GM23338 (cell line): ENCODE data around the gene IL1F10. TPM values are rescaled to one million over a fixed set of nuclear protein-coding genes. Genes with fewer than 3 reads are reported as not detected.

Experiments used
- ATAC-seq: fragments of 200-7000 bp; cut with Tn5 transposase; 3 replicates; pipeline ENCODE4 v1.9.1; 2020
- DNase-seq: peaks from one replicate; pipeline ENCODE4 v3.0.0-alpha.2; 2015; ENCODE audit warnings: low spot score
- H2AFZ ChIP-seq: fragments of 200-600 bp; sonication (generic); 2 replicates; pipeline ENCODE4 v1.8.0; 2016; ENCODE audit warnings: antibody characterized with exemption, mild to moderate bottlenecking, moderate library complexity
- H3F3A ChIP-seq: fragments of 200-600 bp; sonication (generic); replicated peaks from 2 replicates; pipeline ENCODE4 v1.8.0; 2017; ENCODE audit warnings: antibody characterized with exemption, mixed run types, low read depth
- H3K27ac ChIP-seq: fragments of 200-600 bp; sonication (generic); 2 replicates; pipeline ENCODE4 v1.6.1; 2016; ENCODE audit warnings: low read depth
- H3K27me3 ChIP-seq: fragments of 200-600 bp; sonication (generic); 2 replicates; pipeline ENCODE4 v1.8.0; 2016; ENCODE audit warnings: mild to moderate bottlenecking, mixed run types, moderate library complexity; ENCODE audit not compliant: insufficient read depth
- H3K36me3 ChIP-seq: fragments of 200-600 bp; sonication (generic); 2 replicates; pipeline ENCODE4 v1.8.0; 2016; ENCODE audit warnings: mild to moderate bottlenecking; ENCODE audit not compliant: insufficient read depth
- H3K4me1 ChIP-seq: fragments of 200-600 bp; sonication (generic); 2 replicates; pipeline ENCODE4 v1.8.0; 2016; ENCODE audit warnings: mild to moderate bottlenecking, moderate library complexity; ENCODE audit not compliant: insufficient read depth
- H3K4me2 ChIP-seq: fragments of 200-600 bp; sonication (generic); 2 replicates; pipeline ENCODE4 v1.7.1; 2017; ENCODE audit warnings: mixed run types
- H3K4me3 ChIP-seq: fragments of 200-600 bp; sonication (generic); 2 replicates; pipeline ENCODE4 v1.6.1; 2016; ENCODE audit warnings: mixed run types
- H3K79me2 ChIP-seq: fragments of 200-600 bp; sonication (generic); replicated peaks from 2 replicates; pipeline ENCODE4 v1.8.0; 2017; ENCODE audit warnings: mild to moderate bottlenecking; ENCODE audit not compliant: insufficient read depth
- H3K9me2 ChIP-seq: fragments of 200-600 bp; sonication (generic); 2 replicates; pipeline ENCODE4 v1.8.0; 2017; ENCODE audit not compliant: insufficient read depth
- H4K20me1 ChIP-seq: fragments of 200-600 bp; sonication (generic); replicated peaks from 2 replicates; pipeline ENCODE4 v1.8.0; 2017; ENCODE audit warnings: mild to moderate bottlenecking; ENCODE audit not compliant: insufficient read depth
- H3K27ac Mint-ChIP-seq: 2 replicates; pipeline ENCODE4 v1.8.0; 2020; ENCODE audit warnings: inconsistent platforms, mild to moderate bottlenecking, moderate library complexity, mixed read lengths
- H3K27me3 Mint-ChIP-seq: 3 replicates; pipeline ENCODE4 v1.8.0; 2022; ENCODE audit warnings: low read depth, mild to moderate bottlenecking, moderate library complexity, mixed read lengths, inconsistent platforms; ENCODE audit not compliant: insufficient read depth, poor library complexity
- H3K36me3 Mint-ChIP-seq: 3 replicates; pipeline ENCODE4 v1.8.0; 2021; ENCODE audit warnings: low read depth, mild to moderate bottlenecking, inconsistent platforms, moderate library complexity, mixed read lengths
- H3K4me1 Mint-ChIP-seq: 3 replicates; pipeline ENCODE4 v1.8.0; 2020; ENCODE audit warnings: mild to moderate bottlenecking, inconsistent platforms, mixed read lengths
- H3K4me3 Mint-ChIP-seq: 3 replicates; pipeline ENCODE4 v1.8.0; 2021; ENCODE audit warnings: moderate library complexity, mild to moderate bottlenecking, inconsistent platforms, mixed read lengths
- H3K9me3 Mint-ChIP-seq: 3 replicates; pipeline ENCODE4 v1.8.0; 2020; ENCODE audit warnings: moderate library complexity, mild to moderate bottlenecking, inconsistent platforms, mixed read lengths
- EZH2phosphoT487 ChIP-seq: fragments of 200-600 bp; sonication (generic); IDR thresholded peaks from one replicate; pipeline ENCODE4 v1.8.1; 2018; ENCODE audit warnings: antibody characterized with exemption; ENCODE audit not compliant: unreplicated experiment
- NANOG ChIP-seq: IDR thresholded peaks from 2 replicates; pipeline ENCODE4 v1.6.1; 2016; ENCODE audit warnings: antibody characterized with exemption, borderline replicate concordance
- ZNF331 ChIP-seq: fragments of 250-450 bp; sonication (Bioruptor Pico); IDR thresholded peaks from 2 replicates; pipeline ENCODE4 v1.5.0; 2020; ENCODE audit warnings: low read depth, mild to moderate bottlenecking, moderate library complexity
- ZNF462 ChIP-seq: fragments of 250-450 bp; sonication (Bioruptor Pico); IDR thresholded peaks from 2 replicates; pipeline ENCODE4 v1.5.0; 2020; ENCODE audit warnings: mild to moderate bottlenecking, moderate library complexity
- polyA plus RNA-seq: library from polyadenylated mRNA; unstranded; fragments of >200 nt; fragmentation: Nextera tagmentation; extraction: Ambion mirVana; gene quantifications from 2 replicates; pipeline ENCODE4 v1.2.1, GENCODE V29; 2016
- total RNA-seq: library from RNA; depleted of rRNA; stranded (reverse); fragments of >200 nt; shearing (Covaris generic); gene quantifications from 2 replicates; pipeline ENCODE4 v1.2.3, GENCODE V29; 2014
- TF ChIP-seq, protein P1 (sequence below): IDR thresholded peaks from one replicate; pipeline ENCODE4 v1.6.1; 2018; ENCODE audit warnings: antibody characterized with exemption; ENCODE audit not compliant: unreplicated experiment

The IL1F10 gene
- total and polyA plus RNA-seq, 2 experiments from 2014 or later = not detected

DNA sequence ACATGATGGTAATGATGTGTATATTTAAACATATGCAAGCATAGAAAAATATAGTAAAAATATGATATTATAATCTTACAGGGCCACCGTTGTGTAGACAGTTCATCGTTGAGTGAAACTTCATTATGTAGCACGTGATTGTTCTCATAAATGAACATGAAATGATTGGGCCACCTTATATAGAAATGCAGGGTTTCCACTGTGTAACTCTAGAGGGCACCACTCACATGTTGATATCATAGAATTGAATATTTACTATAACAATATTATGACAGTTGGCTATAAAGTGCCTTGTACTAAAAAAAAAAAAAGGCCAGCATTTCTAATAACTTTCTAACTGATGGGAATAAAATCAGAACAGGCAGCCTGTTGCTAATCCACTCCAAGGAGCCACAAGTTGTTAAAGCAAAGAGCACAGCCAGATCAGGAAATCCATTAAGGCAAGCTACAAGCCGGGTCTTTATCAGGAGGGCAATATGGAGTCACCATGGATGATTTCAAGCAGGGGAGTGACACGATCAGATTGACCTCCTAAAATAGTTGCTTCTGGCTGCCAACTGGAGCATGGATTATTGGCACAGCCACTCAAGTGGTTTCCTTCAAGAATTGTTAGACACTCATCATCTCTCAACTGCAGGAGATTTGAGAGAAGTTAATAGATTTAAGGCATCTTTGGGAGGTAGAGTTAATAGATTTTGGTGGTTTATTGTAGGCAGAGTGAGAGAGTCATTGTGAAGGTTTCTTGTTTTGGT is 16.7 kb downstream of the IL1F10 start (continued):
- no peak for TF ChIP-seq ZNF462 (CRISPR knock-in tag)

DNA sequence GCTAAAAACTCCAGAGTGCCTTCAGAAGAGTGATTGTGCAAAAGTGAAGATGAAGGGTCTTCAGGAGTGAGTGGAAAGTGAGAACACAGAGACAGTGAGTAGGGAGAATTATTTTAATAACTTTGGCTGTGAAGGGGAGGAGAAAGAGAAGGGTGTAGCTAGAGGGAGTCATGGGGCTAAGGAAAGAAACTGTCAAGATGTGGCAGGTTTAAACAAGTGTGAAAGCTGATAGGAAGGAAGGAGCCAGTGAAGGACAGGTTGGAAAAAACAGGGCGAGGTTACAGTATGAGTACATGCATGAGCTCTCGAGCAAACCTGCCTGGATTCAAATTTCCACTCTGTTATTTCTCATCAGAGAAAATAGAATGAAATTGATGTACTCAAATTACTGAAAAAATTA is 17.8 kb downstream of the IL1F10 start:
- Histone ChIP-seq H4K20me1 (no peaks in the 10 kb centered on the region), H3K27me3 (no peaks in the 10 kb centered on the region), H3K9me2 (no peaks in the 10 kb centered on the region), H2AFZ (no peak overlapping the region), H3K79me2 (no peaks in the 10 kb centered on the region), H3K36me3 (no peaks in the 10 kb centered on the region), H3K4me3 (no peak overlapping the region), H3K4me2 (no peak overlapping the region), H3K27ac (no peak overlapping the region), H3F3A (no peaks in the 10 kb centered on the region), H3K4me1 (no peaks in the 10 kb centered on the region)
- H3K27ac Mint-ChIP-seq = no peak overlapping the region
- H3K27me3 Mint-ChIP-seq = no peaks in the 10 kb centered on the region
- DNase-seq (no peak), ATAC-seq (no peak)
- no peak overlapping the region for H3K4me3 Mint-ChIP-seq
- H3K9me3 Mint-ChIP-seq = no peaks in the 10 kb centered on the region
- no peaks in the 10 kb centered on the region for H3K4me1 Mint-ChIP-seq
- no peaks in the 10 kb centered on the region for H3K36me3 Mint-ChIP-seq
- TF ChIP-seq EZH2phosphoT487 = no peak
- TF ChIP-seq, protein P1, sequence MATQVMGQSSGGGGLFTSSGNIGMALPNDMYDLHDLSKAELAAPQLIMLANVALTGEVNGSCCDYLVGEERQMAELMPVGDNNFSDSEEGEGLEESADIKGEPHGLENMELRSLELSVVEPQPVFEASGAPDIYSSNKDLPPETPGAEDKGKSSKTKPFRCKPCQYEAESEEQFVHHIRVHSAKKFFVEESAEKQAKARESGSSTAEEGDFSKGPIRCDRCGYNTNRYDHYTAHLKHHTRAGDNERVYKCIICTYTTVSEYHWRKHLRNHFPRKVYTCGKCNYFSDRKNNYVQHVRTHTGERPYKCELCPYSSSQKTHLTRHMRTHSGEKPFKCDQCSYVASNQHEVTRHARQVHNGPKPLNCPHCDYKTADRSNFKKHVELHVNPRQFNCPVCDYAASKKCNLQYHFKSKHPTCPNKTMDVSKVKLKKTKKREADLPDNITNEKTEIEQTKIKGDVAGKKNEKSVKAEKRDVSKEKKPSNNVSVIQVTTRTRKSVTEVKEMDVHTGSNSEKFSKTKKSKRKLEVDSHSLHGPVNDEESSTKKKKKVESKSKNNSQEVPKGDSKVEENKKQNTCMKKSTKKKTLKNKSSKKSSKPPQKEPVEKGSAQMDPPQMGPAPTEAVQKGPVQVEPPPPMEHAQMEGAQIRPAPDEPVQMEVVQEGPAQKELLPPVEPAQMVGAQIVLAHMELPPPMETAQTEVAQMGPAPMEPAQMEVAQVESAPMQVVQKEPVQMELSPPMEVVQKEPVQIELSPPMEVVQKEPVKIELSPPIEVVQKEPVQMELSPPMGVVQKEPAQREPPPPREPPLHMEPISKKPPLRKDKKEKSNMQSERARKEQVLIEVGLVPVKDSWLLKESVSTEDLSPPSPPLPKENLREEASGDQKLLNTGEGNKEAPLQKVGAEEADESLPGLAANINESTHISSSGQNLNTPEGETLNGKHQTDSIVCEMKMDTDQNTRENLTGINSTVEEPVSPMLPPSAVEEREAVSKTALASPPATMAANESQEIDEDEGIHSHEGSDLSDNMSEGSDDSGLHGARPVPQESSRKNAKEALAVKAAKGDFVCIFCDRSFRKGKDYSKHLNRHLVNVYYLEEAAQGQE = no peak
- TF ChIP-seq NANOG = no peak
- no peak for TF ChIP-seq ZNF462 (CRISPR knock-in tag)
- no peak for TF ChIP-seq ZNF331 (CRISPR knock-in tag)
